ENCODE results near the gene CEP112. TPM values are rescaled to one million over a fixed set of nuclear protein-coding genes. Genes with fewer than 3 reads are reported as not detected.

Gene CEP112
- polyA plus RNA-seq, 1 donor (not counting 4 experiments of a cell fraction or from before 2014, with no cell fraction given): 2.6 TPM

GRCh38 chr17:66211047-66211810 is 19.3 kb upstream of the CEP112 start:
- H3K79me2 ChIP-seq (ENCODE audit: control insufficient read depth, insufficient read depth, low read length): no peaks in the 10 kb centered on the region
- DNase-seq (ENCODE audit: low read depth, low spot score) (no peak), FAIRE-seq (no peak)
- no peaks in the 10 kb centered on the region for H3K36me3 ChIP-seq (ENCODE audit: control insufficient read depth in 2 of 2, extremely low read depth in 1 of 2, insufficient read depth in 2 of 2, low read length in 2 of 2)
- no peaks in the 10 kb centered on the region for H3K9me1 ChIP-seq (ENCODE audit: control insufficient read depth, extremely low read depth, insufficient read depth, low read length)
- no peaks in the 10 kb centered on the region for H3K9me3 ChIP-seq (ENCODE audit: control insufficient read depth, low read depth, low read length)
- dilution Hi-C loops (cut with MboI; ENCODE audit: extremely low pct_ligation_motif_present, low sequenced_read_pairs): no loop called here
- H3K4me1 ChIP-seq (ENCODE audit: control insufficient read depth, extremely low read depth, insufficient read depth, low read length): no peaks in the 10 kb centered on the region
- H3K27ac ChIP-seq (ENCODE audit: control insufficient read depth, insufficient read depth, low read length): no peak overlapping the region
- no peak overlapping the region for H2AFZ ChIP-seq (ENCODE audit: control insufficient read depth, low read length)
- no peak overlapping the region for H3K4me2 ChIP-seq (ENCODE audit: control insufficient read depth, extremely low read depth, insufficient read depth, low read depth, low read length)
- peaks cover 9% of the 10 kb centered on the region for H3K27me3 ChIP-seq (ENCODE audit: control insufficient read depth, extremely low read depth, insufficient read depth, low read length)
- TF ChIP-seq CTCF (optimal IDR thresholded peaks at IDR 0.05 in 1 of 3, IDR thresholded peaks at IDR 0.05 in 1 of 3, conservative IDR thresholded peaks at IDR 0.05 in 1 of 3; ENCODE audit: extremely low read depth in 1 of 3, insufficient read depth in 2 of 3, low read length in 3 of 3): no peak
- no peak for TF ChIP-seq EZH2 (IDR thresholded peaks at IDR 0.05; ENCODE audit: low read length)
- H3K4me3 ChIP-seq (ENCODE audit: control insufficient read depth in 2 of 3, extremely low read depth in 1 of 3, insufficient read depth in 2 of 3, low read depth in 1 of 3, low read length in 3 of 3): no peak overlapping the region
- H3K9ac ChIP-seq (ENCODE audit: control insufficient read depth, extremely low read depth, insufficient read depth, low read length): no peak overlapping the region
- no peaks in the 10 kb centered on the region for H4K20me1 ChIP-seq (ENCODE audit: control insufficient read depth, extremely low read depth, insufficient read depth, low read length)

GRCh38 chr17:66210208-66210574 is 18.3 kb upstream of the CEP112 start:
- no peak overlapping the region for H3K4me3 ChIP-seq (ENCODE audit: control insufficient read depth in 2 of 3, extremely low read depth in 1 of 3, insufficient read depth in 2 of 3, low read depth in 1 of 3, low read length in 3 of 3)
- H3K9me1 ChIP-seq (ENCODE audit: control insufficient read depth, extremely low read depth, insufficient read depth, low read length): no peaks in the 10 kb centered on the region
- H2AFZ ChIP-seq (ENCODE audit: control insufficient read depth, low read length): no peak overlapping the region
- FAIRE-seq (no peak), DNase-seq (ENCODE audit: low read depth, low spot score) (no peak)
- H3K9me3 ChIP-seq (ENCODE audit: control insufficient read depth, low read depth, low read length): no peaks in the 10 kb centered on the region
- dilution Hi-C loops (cut with MboI; ENCODE audit: extremely low pct_ligation_motif_present, low sequenced_read_pairs): no loop called here
- H4K20me1 ChIP-seq (ENCODE audit: control insufficient read depth, extremely low read depth, insufficient read depth, low read length): no peaks in the 10 kb centered on the region
- no peaks in the 10 kb centered on the region for H3K79me2 ChIP-seq (ENCODE audit: control insufficient read depth, insufficient read depth, low read length)
- H3K4me2 ChIP-seq (ENCODE audit: control insufficient read depth, extremely low read depth, insufficient read depth, low read depth, low read length): no peak overlapping the region
- no peaks in the 10 kb centered on the region for H3K4me1 ChIP-seq (ENCODE audit: control insufficient read depth, extremely low read depth, insufficient read depth, low read length)
- TF ChIP-seq EZH2 (IDR thresholded peaks at IDR 0.05; ENCODE audit: low read length): no peak
- TF ChIP-seq CTCF (optimal IDR thresholded peaks at IDR 0.05 in 1 of 3, IDR thresholded peaks at IDR 0.05 in 1 of 3, conservative IDR thresholded peaks at IDR 0.05 in 1 of 3; ENCODE audit: extremely low read depth in 1 of 3, insufficient read depth in 2 of 3, low read length in 3 of 3): no peak
- no peaks in the 10 kb centered on the region for H3K36me3 ChIP-seq (ENCODE audit: control insufficient read depth in 2 of 2, extremely low read depth in 1 of 2, insufficient read depth in 2 of 2, low read length in 2 of 2)
- peaks cover 6% of the 10 kb centered on the region for H3K27me3 ChIP-seq (ENCODE audit: control insufficient read depth, extremely low read depth, insufficient read depth, low read length)
- H3K9ac ChIP-seq (ENCODE audit: control insufficient read depth, extremely low read depth, insufficient read depth, low read length): no peak overlapping the region
- H3K27ac ChIP-seq (ENCODE audit: control insufficient read depth, insufficient read depth, low read length): no peak overlapping the region

Data from keratinocyte (primary cell).